Right ventricle myocardium inferior (tissue), 1 donor: ENCODE data around the gene FBXW8. TPM values are rescaled to one million over a fixed set of nuclear protein-coding genes. Genes with fewer than 3 reads are reported as not detected.

Experiments
- ATAC-seq: fragments of 200-7000 bp; cut with Tn5 transposase; one replicate; pipeline ENCODE4 v1.9.1; 2020; ENCODE audit warnings: mild to moderate bottlenecking, moderate library complexity
- DNase-seq: peaks from one replicate; pipeline ENCODE4 v3.0.0; 2021; ENCODE audit errors: missing footprints
- intact Hi-C: fragments of 100-400 bp; cut with DNase I; formaldehyde crosslinking; loops from one replicate; pipeline ENCODE4 v1.11.0; 2022
- total RNA-seq: library from RNA; stranded (reverse); fragmentation: NEBNext Ultra II Directional; extraction: Animal tissue kit (Norgen Biotek cat#: 25700); gene quantifications from one replicate; pipeline ENCODE4 v1.2.1, GENCODE V29; 2021
- donor health status: DM: no; HTN: yes; CAD: no; lungs with severe emphysema.

FBXW8 gene
- total RNA-seq, 1 donor from 2014 or later, result 5.4 TPM

- no peak for ATAC-seq
- no peak for DNase-seq
- intact Hi-C loops, result no loop called here
These were observed 7.7 kb downstream of the FBXW8 start for GRCh38 chr12:116918464-116918863.

GRCh38 chr12:116919247-116919661 lies 8.5 kb downstream of the FBXW8 start:
- DNase-seq, result no peak
- intact Hi-C loops, result no loop called here
- ATAC-seq, result no peak

- intact Hi-C loops, result no loop called here
- DNase-seq (no peak), ATAC-seq (no peak)
These were observed 9.1 kb downstream of the FBXW8 start for GRCh38 chr12:116919706-116920485.

- no peak for ATAC-seq
- intact Hi-C loops, result no loop called here
These were observed 10.2 kb downstream of the FBXW8 start for GRCh38 chr12:116920939-116921338.

GRCh38 chr12:116922194-116922897 lies 11.6 kb downstream of the FBXW8 start:
- ATAC-seq (no peak), DNase-seq (no peak)
- intact Hi-C loops, result no loop called here

More at GRCh38 chr12:116920939-116921338, 10.2 kb downstream of the FBXW8 start:
- no peak for DNase-seq

GRCh38 chr12:116924558-116925453 lies 14.1 kb downstream of the FBXW8 start:
- intact Hi-C loops, result no loop called here
- DNase-seq (no peak), ATAC-seq (no peak)

- ATAC-seq (peak; percentile 73), DNase-seq (no peak)
- intact Hi-C loops, result no loop called here
These were observed 15.8 kb downstream of the FBXW8 start for GRCh38 chr12:116926283-116927243.

- ATAC-seq (no peak), DNase-seq (no peak)
- intact Hi-C loops, result no loop called here
These were observed 16.6 kb downstream of the FBXW8 start for GRCh38 chr12:116927244-116927940.

- ATAC-seq (no peak), DNase-seq (no peak)
- intact Hi-C loops, result no loop called here
These were observed 17.8 kb downstream of the FBXW8 start for GRCh38 chr12:116928504-116928903.

- DNase-seq, result no peak
- no peak for ATAC-seq
- intact Hi-C loops, result no loop called here
These were observed 19.1 kb downstream of the FBXW8 start for GRCh38 chr12:116929885-116930284.

GRCh38 chr12:116931665-116932064 lies 20.9 kb downstream of the FBXW8 start:
- ATAC-seq, result no peak
- DNase-seq, result no peak
- intact Hi-C loops, result no loop called here

- DNase-seq (no peak), ATAC-seq (no peak)
- intact Hi-C loops, result no loop called here
These were observed 22.3 kb downstream of the FBXW8 start for GRCh38 chr12:116933091-116933490.

- DNase-seq (no peak), ATAC-seq (no peak)
- intact Hi-C loops, result no loop called here
These were observed 22.9 kb downstream of the FBXW8 start for GRCh38 chr12:116933512-116934246.

GRCh38 chr12:116934908-116935705 lies 24.4 kb downstream of the FBXW8 start:
- DNase-seq (no peak), ATAC-seq (no peak)
- intact Hi-C loops, result no loop called here

GRCh38 chr12:116937640-116938039 lies 26.9 kb downstream of the FBXW8 start:
- ATAC-seq (no peak), DNase-seq (no peak)
- intact Hi-C loops, result no loop called here

GRCh38 chr12:116939734-116940133 lies 29.0 kb downstream of the FBXW8 start:
- intact Hi-C loops, result no loop called here
- DNase-seq (no peak), ATAC-seq (peak; percentile 89)
